Raji (cell line): Measurements from ENCODE around the gene CCL15.

Experiments
- POLR2A ChIP-seq: IDR thresholded peaks from 2 replicates; pipeline ENCODE4 v1.6.1; 2011; ENCODE audit warnings: low read depth, low read length, control low read depth; ENCODE audit not compliant: insufficient read depth

Gene CCL15

DNA sequence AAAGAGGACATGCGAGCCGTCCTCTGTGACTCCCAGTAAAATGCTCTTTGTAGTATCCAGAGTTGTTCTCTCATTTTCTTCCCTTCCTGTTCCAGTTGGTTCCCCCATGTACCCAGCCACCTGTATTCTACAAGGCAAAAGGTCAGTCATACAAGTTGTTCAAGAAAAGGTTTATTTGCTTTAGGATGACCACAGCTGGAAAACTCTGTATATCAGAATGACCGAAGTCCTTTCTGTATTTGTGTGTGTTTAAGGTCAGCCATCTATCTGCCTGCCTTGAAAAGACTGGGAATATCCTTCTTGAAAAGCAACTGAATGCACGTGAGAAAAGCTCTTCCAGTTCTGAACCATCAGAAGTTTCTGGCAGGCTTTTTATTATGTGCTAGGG lies 28.4 kb downstream of the CCL15 start:
- no peak for TF ChIP-seq POLR2A

- no peak for TF ChIP-seq POLR2A
Measured at GRCh38 chr17:35972535-35972934, 28.8 kb downstream of the CCL15 start.

DNA sequence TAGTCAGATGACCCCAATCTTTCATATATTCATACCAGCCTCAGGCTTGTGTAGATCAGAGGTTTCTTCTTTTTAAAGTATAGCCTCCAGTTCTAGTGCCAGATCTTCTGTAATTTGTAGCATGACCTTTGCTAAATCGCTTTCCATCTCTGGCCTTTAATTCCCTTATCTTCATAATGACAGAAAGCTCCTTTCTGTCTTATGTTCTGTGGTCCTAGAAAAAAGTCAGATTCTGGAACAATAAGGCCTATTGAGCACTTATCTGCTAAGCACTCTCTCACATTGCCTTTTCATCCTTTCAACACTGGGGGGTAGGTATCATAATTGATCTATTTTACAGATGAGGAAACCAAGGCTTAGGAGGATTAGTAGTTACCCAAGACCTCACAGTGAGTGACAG lies 29.3 kb downstream of the CCL15 start:
- no peak for TF ChIP-seq POLR2A

- no peak for TF ChIP-seq POLR2A
Measured at GRCh38 chr17:35969558-35970380, 31.6 kb downstream of the CCL15 start.

GRCh38 chr17:35968520-35969054 lies 32.8 kb downstream of the CCL15 start:
- no peak for TF ChIP-seq POLR2A

DNA sequence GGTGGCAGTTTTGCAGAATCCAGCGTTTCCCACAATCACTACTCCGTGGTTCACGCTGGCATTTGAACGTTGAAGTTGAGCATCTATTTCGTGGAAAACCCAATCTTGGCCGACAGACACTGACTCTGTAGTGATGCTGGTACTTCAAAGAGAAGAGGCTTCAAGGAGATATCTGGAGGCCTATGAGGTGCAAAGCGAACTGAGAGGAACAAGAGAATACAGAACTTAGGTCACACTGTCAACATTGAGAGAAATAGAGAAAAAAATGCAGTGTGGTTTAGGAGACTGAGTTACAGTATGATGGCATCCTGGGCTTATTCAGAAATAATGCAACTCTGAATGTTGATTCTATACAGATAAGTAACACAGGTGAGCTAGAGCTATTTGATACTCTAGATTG lies 36.1 kb downstream of the CCL15 start:
- no peak for TF ChIP-seq POLR2A

DNA sequence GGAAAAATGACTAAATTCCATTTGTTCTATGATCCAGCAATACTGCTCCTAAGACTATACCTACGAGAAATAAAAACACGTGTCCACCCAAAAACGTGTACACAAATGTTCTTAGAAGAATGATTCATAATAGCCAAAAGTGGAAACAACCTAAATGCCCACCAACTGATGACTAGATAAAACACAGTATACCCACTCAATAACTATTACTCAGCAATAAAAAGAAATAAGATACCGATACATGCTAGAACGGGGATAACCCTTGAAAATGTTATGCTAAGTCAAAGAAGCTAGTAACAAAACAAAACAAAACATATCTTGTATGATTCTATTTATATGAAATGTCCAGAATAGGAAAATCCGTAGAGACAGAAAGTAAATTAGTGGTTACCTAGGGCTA lies 37.7 kb downstream of the CCL15 start:
- no peak for TF ChIP-seq POLR2A

- TF ChIP-seq POLR2A, result no peak
Measured at GRCh38 chr17:35953720-35954119, 47.6 kb downstream of the CCL15 start.

GRCh38 chr17:35949401-35949800 lies 52.0 kb downstream of the CCL15 start:
- TF ChIP-seq POLR2A, result no peak

DNA sequence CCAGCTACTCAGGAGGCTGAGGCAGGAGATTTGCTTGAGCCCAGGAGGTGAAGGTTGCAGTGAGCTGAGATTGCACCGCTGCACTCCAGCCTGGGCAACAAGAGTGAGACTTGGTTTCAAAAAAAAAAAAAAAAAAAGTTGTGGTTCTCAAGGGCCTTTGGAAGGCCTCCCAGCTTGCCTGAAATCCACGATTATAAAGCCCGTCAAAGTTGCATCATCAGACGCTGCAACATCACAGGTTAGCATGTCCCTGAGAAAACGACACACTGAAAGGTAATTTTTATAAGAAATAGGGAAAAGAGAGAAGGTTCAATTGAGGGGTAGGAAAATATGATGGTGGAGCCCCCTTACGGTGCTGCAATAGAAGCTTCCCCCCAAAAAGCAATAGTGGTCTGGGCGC lies 53.3 kb downstream of the CCL15 start:
- TF ChIP-seq POLR2A, result no peak
